Prostate gland (tissue), 2 donors: ENCODE results near the gene GPSM1.

Experiments
- POLR2AphosphoS5 ChIP-seq: sonication (generic); formaldehyde crosslinking; IDR thresholded peaks from one replicate; pipeline ENCODE4 v1.6.1; 2017; ENCODE audit warnings: antibody characterized with exemption
- TF ChIP-seq, protein P1 (sequence below), 4 experiments: fragments of 200-600 bp in 2 of 4; fragments of 450-650 bp in 2 of 4; sonication (generic) in 2 of 4; IDR thresholded peaks; 1 replicate in 3 of 4; 2 replicates in 1 of 4; pipeline ENCODE4 v1.5.1; 2016 to 2019; ENCODE audit warnings: antibody characterized with exemption in 4 of 4, mild to moderate bottlenecking in 2 of 4, moderate library complexity in 2 of 4

DNA sequence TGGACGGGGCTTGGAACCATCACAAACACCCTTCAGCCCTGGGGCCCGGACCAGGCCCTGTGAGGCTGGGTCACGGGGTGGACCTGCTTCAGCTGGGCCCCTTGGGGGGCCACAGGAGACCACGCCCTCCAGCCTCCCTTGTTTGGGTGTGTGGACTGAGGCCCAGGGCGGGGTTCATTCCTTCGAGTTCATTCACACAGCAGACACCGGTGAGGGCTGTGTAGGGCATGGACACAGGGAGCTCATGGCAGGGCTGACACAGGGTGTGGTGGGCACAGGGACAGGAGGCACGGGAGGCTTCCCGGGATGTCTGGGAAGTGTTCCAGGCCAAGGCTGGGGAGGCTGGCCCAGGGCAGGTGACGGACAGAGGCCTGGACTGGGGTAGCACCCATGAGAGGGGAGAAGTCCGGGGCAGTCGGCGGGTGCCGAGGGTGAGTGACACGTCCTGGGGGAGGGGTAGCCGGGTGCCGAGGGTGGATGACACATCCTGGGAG lies 27.3 kb downstream of the GPSM1 start:
- TF ChIP-seq, protein P1, sequence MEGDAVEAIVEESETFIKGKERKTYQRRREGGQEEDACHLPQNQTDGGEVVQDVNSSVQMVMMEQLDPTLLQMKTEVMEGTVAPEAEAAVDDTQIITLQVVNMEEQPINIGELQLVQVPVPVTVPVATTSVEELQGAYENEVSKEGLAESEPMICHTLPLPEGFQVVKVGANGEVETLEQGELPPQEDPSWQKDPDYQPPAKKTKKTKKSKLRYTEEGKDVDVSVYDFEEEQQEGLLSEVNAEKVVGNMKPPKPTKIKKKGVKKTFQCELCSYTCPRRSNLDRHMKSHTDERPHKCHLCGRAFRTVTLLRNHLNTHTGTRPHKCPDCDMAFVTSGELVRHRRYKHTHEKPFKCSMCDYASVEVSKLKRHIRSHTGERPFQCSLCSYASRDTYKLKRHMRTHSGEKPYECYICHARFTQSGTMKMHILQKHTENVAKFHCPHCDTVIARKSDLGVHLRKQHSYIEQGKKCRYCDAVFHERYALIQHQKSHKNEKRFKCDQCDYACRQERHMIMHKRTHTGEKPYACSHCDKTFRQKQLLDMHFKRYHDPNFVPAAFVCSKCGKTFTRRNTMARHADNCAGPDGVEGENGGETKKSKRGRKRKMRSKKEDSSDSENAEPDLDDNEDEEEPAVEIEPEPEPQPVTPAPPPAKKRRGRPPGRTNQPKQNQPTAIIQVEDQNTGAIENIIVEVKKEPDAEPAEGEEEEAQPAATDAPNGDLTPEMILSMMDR (IDR thresholded peaks at IDR 0.05): no peak
- no peak for TF ChIP-seq POLR2AphosphoS5
